Caco-2 (cell line): ENCODE measurements around the gene HSDL1. TPM values are rescaled to one million over a fixed set of nuclear protein-coding genes. Genes with fewer than 3 reads are reported as not detected.

ENCODE experiments used
- BruUV-seq: library from RNA; stranded (reverse); fragments of 400-500 nt; replicated peaks from 2 replicates; lab custom pipeline; 2021; lab: Mats Ljungman, UMichigan
- CTCF ChIA-PET: fragments of 300-600 bp; sonication (Branson Sonifier 250); formaldehyde crosslinking; loops from one replicate; lab custom pipeline; 2022; ENCODE audit warnings: antibody characterized with exemption; lab: Charles Lee
- POLR2A ChIA-PET: fragments of 300-600 bp; sonication (Branson Sonifier 250); formaldehyde crosslinking; loops from one replicate; lab custom pipeline; 2022; ENCODE audit warnings: antibody characterized with exemption; lab: Charles Lee
- DNase-seq, 2 experiments: peaks; one replicate each; pipeline versions ENCODE4 v3.0.0 to v3.0.0-alpha.2; 2020 to 2022
- H3K27me3 ChIP-seq: replicated peaks from 2 replicates; pipeline ENCODE4 v1.6.0; 2011; ENCODE audit warnings: low read length; ENCODE audit not compliant: control insufficient read depth, insufficient read depth
- H3K36me3 ChIP-seq: 2 replicates; pipeline ENCODE4 v1.5.1; 2011; ENCODE audit warnings: low read length; ENCODE audit not compliant: control insufficient read depth, insufficient read depth
- H3K4me1 ChIP-seq: fragments of 250-450 bp; sonication (Bioruptor Pico); 2 replicates; pipeline ENCODE4 v1.5.1; 2020; ENCODE audit warnings: mild to moderate bottlenecking
- H3K4me3 ChIP-seq: 2 replicates; pipeline ENCODE4 v1.5.1; 2011; ENCODE audit warnings: low read depth, mild to moderate bottlenecking, control low read depth, low read length
- H3K9me3 ChIP-seq: fragments of 250-450 bp; sonication (Bioruptor Pico); 2 replicates; pipeline ENCODE4 v1.5.1; 2020; ENCODE audit warnings: mild to moderate bottlenecking, moderate library complexity
- H3K27ac Mint-ChIP-seq: one replicate; pipeline ENCODE4 v1.8.0; 2022; ENCODE audit warnings: mixed read lengths; ENCODE audit not compliant: unreplicated experiment
- H3K27me3 Mint-ChIP-seq: one replicate; pipeline ENCODE4 v1.8.0; 2022; ENCODE audit warnings: mixed read lengths; ENCODE audit not compliant: insufficient read depth, unreplicated experiment
- H3K36me3 Mint-ChIP-seq: one replicate; pipeline ENCODE4 v1.8.0; 2022; ENCODE audit warnings: mild to moderate bottlenecking, mixed read lengths; ENCODE audit not compliant: insufficient read depth, unreplicated experiment
- H3K4me1 Mint-ChIP-seq: one replicate; pipeline ENCODE4 v1.8.0; 2022; ENCODE audit warnings: low read depth, mixed read lengths; ENCODE audit not compliant: unreplicated experiment
- H3K4me3 Mint-ChIP-seq: one replicate; pipeline ENCODE4 v1.8.0; 2022; ENCODE audit warnings: mild to moderate bottlenecking, moderate library complexity, mixed read lengths; ENCODE audit not compliant: unreplicated experiment
- H3K9me3 Mint-ChIP-seq: one replicate; pipeline ENCODE4 v1.8.0; 2022; ENCODE audit warnings: mixed read lengths; ENCODE audit not compliant: unreplicated experiment
- intact Hi-C: fragments of 100-400 bp; cut with micrococcal nuclease; formaldehyde crosslinking; loops from one replicate; pipeline ENCODE4 v1.10.0; 2022; ENCODE audit not compliant: unreplicated experiment
- total RNA-seq: library from RNA; stranded (reverse); gene quantifications from 2 replicates; pipeline ENCODE4 v1.2.3, GENCODE V29; 2022
- TF ChIP-seq, protein P1 (sequence below), 2 experiments: fragments of 200-600 bp in 1 of 2; IDR thresholded peaks; 1 replicate in 1 of 2; 2 replicates in 1 of 2; pipeline versions ENCODE4 v1.5.1 to v1.8.0; 2011 to 2022; ENCODE audit warnings: antibody characterized with exemption in 1 of 2, control low read depth in 1 of 2, inconsistent platforms in 1 of 2, low read depth in 1 of 2, low read length in 1 of 2, mild to moderate bottlenecking in 1 of 2, moderate library complexity in 1 of 2; ENCODE audit not compliant: insufficient read depth in 1 of 2, severe bottlenecking in 1 of 2, unreplicated experiment in 1 of 2

Gene HSDL1
- total RNA-seq, 1 experiment from 2014 or later, result 23.7 TPM

DNA sequence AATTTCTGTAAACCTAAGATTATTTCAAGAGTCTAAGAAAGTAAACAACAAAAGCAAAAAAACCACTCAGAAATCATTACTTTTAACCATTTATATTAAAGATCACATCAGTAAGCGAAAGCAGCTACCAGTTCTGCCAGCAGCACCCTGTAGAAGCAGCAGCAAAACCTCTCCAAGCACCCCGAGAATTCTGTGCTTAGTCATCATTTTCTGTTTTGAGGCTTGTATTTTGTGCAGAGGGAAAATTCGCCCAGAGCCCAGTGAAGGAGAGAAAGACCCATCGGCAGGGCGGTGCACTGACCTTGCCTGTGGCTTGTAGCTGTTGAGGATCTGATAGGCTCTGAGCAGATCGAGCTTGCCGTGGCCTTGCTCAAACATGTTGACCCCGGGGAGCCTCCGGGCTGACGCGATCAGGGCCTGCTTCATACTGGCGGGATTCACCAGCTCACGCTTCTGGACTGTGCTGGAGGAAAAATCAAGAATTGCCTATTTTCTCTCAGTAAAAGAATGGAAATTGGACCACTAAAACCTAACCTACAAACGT lies 63.5 kb downstream of the HSDL1 start:
- Mint-ChIP-seq H3K36me3 (peaks cover 62% of the 10 kb centered on the region), H3K4me1 (no peaks in the 10 kb centered on the region), H3K4me3 (no peak overlapping the region), H3K9me3 (no peaks in the 10 kb centered on the region), H3K27me3 (no peaks in the 10 kb centered on the region), H3K27ac (no peak overlapping the region)
- POLR2A ChIA-PET, result no interaction called here
- TF ChIP-seq, protein P1, sequence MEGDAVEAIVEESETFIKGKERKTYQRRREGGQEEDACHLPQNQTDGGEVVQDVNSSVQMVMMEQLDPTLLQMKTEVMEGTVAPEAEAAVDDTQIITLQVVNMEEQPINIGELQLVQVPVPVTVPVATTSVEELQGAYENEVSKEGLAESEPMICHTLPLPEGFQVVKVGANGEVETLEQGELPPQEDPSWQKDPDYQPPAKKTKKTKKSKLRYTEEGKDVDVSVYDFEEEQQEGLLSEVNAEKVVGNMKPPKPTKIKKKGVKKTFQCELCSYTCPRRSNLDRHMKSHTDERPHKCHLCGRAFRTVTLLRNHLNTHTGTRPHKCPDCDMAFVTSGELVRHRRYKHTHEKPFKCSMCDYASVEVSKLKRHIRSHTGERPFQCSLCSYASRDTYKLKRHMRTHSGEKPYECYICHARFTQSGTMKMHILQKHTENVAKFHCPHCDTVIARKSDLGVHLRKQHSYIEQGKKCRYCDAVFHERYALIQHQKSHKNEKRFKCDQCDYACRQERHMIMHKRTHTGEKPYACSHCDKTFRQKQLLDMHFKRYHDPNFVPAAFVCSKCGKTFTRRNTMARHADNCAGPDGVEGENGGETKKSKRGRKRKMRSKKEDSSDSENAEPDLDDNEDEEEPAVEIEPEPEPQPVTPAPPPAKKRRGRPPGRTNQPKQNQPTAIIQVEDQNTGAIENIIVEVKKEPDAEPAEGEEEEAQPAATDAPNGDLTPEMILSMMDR (IDR thresholded peaks at IDR 0.05; ENCODE audit: insufficient read depth in 1 of 2, low read depth in 1 of 2, low read length in 1 of 2, severe bottlenecking in 1 of 2, unreplicated experiment in 1 of 2), result no peak
- H3K27me3 ChIP-seq, result no peaks in the 10 kb centered on the region
- no peaks in the 10 kb centered on the region for H3K4me1 ChIP-seq
- DNase-seq, result no peak
- H3K9me3 ChIP-seq, result no peaks in the 10 kb centered on the region
- CTCF ChIA-PET, result no interaction called here
- intact Hi-C loops, result loop anchor here (10.0 kb wide), 1 partner anchor 403 kb away; no protein-coding TSS in a partner anchor
- peaks cover 9% of the 10 kb centered on the region for H3K36me3 ChIP-seq
- no peak overlapping the region for H3K4me3 ChIP-seq
- no TSS peak for BruUV-seq

DNA sequence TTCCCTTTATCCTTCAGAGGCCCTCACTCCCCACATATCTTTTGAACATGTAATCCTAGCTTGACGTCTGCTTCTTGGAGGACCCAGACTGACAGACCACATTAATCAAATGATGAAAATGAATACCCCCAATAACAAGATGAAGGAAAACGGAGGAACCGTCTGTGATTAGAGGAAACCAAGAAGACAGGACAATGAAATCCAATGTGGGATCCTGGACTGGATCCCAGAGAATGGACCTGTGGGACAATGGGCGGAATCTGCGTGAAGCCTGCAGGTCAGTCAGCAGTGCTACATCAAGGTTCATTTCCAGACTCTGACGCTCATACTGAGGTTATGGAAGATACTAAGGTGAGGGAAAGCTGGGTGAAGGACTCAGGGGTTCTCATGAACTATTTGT lies 64.2 kb downstream of the HSDL1 start:
- H3K4me3 Mint-ChIP-seq, result no peak overlapping the region
- no peak overlapping the region for H3K27ac Mint-ChIP-seq
- no peaks in the 10 kb centered on the region for H3K9me3 Mint-ChIP-seq
- intact Hi-C loops, result loop anchor here (10.0 kb wide), 1 partner anchor 404 kb away; no protein-coding TSS in a partner anchor
- BruUV-seq, result no TSS peak
- H3K4me1 Mint-ChIP-seq, result no peaks in the 10 kb centered on the region
- H3K9me3 ChIP-seq, result no peaks in the 10 kb centered on the region
- TF ChIP-seq, protein P1 (IDR thresholded peaks at IDR 0.05; ENCODE audit: insufficient read depth in 1 of 2, low read depth in 1 of 2, low read length in 1 of 2, severe bottlenecking in 1 of 2, unreplicated experiment in 1 of 2), result no peak
- H3K36me3 Mint-ChIP-seq, result peaks cover 60% of the 10 kb centered on the region
- ChIA-PET POLR2A (no interaction called here), CTCF (no interaction called here)
- no peaks in the 10 kb centered on the region for H3K27me3 ChIP-seq
- H3K27me3 Mint-ChIP-seq, result no peaks in the 10 kb centered on the region
- H3K4me3 ChIP-seq, result no peak overlapping the region
- H3K4me1 ChIP-seq, result no peaks in the 10 kb centered on the region
- peaks cover 9% of the 10 kb centered on the region for H3K36me3 ChIP-seq
- no peak for DNase-seq

DNA sequence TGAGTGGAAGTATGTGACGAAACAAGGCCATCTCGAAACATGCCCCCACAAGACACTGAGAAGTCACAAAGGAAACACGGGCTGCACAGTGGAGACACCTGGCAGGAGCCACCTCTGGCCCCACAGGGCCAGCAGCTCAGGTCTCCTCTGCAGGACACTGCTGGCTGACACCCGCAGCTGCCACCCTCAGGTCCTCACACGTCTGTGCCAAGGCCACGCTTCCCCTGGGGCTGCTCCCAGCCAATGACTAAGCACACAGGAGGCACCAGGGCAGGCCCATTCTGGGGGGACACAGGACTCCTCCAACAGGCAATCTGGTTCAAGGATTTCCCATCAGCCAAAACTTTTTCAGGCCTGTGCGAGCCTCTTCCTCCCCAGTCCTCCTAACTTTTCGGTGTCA lies 64.6 kb downstream of the HSDL1 start:
- no peak overlapping the region for H3K27ac Mint-ChIP-seq
- Histone ChIP-seq H3K4me3 (no peak overlapping the region), H3K9me3 (no peaks in the 10 kb centered on the region), H3K27me3 (no peaks in the 10 kb centered on the region), H3K4me1 (no peaks in the 10 kb centered on the region), H3K36me3 (peaks cover 9% of the 10 kb centered on the region)
- BruUV-seq, result no TSS peak
- H3K27me3 Mint-ChIP-seq, result no peaks in the 10 kb centered on the region
- H3K4me3 Mint-ChIP-seq, result no peak overlapping the region
- ChIA-PET CTCF (interaction anchor here (0.6 kb wide), 1 partner anchor 89 kb away, joined by 3 read pairs; no protein-coding TSS in a partner anchor), POLR2A (no interaction called here)
- peaks cover 62% of the 10 kb centered on the region for H3K36me3 Mint-ChIP-seq
- no peaks in the 10 kb centered on the region for H3K9me3 Mint-ChIP-seq
- TF ChIP-seq, protein P1 (IDR thresholded peaks at IDR 0.05; ENCODE audit: insufficient read depth in 1 of 2, low read depth in 1 of 2, low read length in 1 of 2, severe bottlenecking in 1 of 2, unreplicated experiment in 1 of 2), result no peak
- intact Hi-C loops, result loop anchor here (10.0 kb wide), 1 partner anchor 404 kb away; no protein-coding TSS in a partner anchor
- no peak for DNase-seq
- no peaks in the 10 kb centered on the region for H3K4me1 Mint-ChIP-seq
